Measurements from ENCODE around the gene CEP89.
"Not testable (repeated sequence)": the region's sequence is repeated elsewhere in the genome, so short reads cannot be mapped to it uniquely, and the experiment has no call there.

Gene CEP89

DNA sequence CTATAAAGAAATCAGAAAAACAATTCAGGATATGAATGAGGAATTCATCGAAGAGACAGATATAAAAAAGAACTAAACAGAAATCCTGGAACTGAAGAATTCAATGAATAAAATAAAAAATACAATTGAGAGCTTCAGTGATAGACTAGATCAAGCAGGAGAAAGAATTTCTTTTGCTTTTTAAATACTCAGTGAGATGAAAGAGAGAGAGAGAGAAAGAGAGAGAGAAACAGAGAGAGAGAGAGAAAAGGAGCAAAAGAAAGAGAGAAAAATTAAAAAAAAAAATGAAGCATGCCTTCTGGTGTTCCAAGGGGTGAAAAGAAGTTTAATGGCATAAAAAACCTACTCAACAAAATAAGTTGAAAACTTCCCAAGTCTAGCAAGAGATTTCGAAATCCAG, 80.1 kb downstream of the CEP89 start:
- no peak for DNase-seq (ENCODE audit: extremely low read depth, low read depth)
- TF ChIP-seq, protein P1, sequence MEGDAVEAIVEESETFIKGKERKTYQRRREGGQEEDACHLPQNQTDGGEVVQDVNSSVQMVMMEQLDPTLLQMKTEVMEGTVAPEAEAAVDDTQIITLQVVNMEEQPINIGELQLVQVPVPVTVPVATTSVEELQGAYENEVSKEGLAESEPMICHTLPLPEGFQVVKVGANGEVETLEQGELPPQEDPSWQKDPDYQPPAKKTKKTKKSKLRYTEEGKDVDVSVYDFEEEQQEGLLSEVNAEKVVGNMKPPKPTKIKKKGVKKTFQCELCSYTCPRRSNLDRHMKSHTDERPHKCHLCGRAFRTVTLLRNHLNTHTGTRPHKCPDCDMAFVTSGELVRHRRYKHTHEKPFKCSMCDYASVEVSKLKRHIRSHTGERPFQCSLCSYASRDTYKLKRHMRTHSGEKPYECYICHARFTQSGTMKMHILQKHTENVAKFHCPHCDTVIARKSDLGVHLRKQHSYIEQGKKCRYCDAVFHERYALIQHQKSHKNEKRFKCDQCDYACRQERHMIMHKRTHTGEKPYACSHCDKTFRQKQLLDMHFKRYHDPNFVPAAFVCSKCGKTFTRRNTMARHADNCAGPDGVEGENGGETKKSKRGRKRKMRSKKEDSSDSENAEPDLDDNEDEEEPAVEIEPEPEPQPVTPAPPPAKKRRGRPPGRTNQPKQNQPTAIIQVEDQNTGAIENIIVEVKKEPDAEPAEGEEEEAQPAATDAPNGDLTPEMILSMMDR (IDR thresholded peaks at IDR 0.05; ENCODE audit: low read depth, low read length, missing control alignments): no peak
- H3K4me3 ChIP-seq (replicated peaks; ENCODE audit: low read depth, low read length): no peak overlapping the region

DNA sequence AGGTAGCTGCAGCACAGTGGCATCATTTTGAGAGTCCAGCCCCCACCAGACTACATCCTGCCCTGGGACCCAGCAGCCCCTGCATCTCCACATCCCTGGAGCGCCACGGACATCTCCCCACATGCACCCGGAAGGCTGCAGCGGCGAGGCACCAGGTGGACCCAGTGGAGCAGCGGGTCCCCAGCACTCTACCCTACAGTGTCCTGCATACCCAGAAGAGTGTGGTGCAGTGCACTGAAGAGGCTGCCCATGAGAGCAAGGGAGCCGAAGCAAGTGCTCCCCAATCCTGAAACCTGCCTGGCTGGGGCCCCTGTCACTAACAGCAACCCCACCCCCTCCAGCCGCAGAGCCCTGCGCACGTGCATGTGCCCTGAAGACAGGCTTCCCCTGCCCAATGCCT, 80.9 kb downstream of the CEP89 start:
- TF ChIP-seq, protein P1 (IDR thresholded peaks at IDR 0.05; ENCODE audit: low read depth, low read length, missing control alignments): no peak
- DNase-seq (ENCODE audit: extremely low read depth, low read depth): no peak
- no peak overlapping the region for H3K4me3 ChIP-seq (replicated peaks; ENCODE audit: low read depth, low read length)

DNA sequence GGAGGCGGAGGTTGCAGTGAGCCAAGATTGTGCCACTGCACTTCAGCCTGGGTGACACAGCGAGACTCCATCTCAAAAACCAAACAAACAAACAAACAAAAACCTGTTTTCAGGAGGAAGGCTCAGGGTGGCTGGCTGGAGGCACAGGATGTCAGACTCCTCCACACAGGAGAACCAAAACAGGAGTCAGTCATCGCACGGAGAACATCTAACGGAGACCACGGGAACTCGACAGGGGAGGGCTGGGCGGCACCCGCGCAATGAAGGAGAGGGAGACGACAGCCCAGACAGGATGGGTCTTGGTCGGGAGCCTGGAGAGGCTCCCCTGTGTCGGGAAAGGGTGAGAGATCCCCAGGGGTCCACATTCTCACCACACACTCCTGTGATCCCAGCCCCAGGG, 81.4 kb downstream of the CEP89 start:
- no peak overlapping the region for H3K4me3 ChIP-seq (replicated peaks; ENCODE audit: low read depth, low read length)
- TF ChIP-seq, protein P1 (IDR thresholded peaks at IDR 0.05; ENCODE audit: low read depth, low read length, missing control alignments): no peak
- DNase-seq (ENCODE audit: extremely low read depth, low read depth): no peak

DNA sequence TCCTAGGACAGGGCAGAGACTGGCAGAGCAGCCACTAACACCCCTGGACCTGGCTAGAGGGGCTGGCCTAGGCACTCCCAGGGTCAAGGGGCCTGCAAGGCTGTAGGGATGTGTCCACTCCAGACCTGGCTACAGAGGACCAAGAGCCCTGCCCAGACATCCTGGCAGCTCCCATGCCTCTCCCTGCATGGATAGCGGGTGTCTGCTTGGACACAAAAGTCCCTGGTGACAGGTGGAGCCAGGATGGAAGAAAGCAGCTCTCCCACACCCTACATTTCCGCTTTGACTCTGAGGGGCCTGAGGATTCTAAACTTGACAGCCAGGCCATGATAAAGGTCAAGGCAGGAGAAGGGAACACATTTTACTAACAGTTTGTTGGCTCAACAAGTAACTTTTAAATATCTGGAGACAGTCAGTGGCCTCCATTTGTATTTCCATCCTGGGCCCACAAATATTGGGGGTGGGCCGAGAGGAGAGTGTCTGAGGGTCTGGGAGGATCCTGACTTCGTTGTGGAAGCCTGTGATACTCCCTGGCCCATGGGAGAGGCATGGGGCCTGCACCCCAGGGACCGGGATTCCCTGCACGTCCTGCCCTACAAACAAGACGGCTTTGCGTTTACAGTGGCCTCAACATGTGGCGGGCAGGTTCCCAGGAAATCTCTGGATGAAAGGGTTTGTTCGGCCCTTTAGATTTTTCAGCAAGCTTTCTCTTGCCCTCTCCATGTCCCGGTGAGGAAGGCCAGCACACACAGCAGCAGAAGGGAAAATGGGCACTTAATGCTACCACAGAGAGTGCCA, 82.4 kb downstream of the CEP89 start:
- TF ChIP-seq, protein P1 (IDR thresholded peaks at IDR 0.05; ENCODE audit: low read depth, low read length, missing control alignments): no peak

DNA sequence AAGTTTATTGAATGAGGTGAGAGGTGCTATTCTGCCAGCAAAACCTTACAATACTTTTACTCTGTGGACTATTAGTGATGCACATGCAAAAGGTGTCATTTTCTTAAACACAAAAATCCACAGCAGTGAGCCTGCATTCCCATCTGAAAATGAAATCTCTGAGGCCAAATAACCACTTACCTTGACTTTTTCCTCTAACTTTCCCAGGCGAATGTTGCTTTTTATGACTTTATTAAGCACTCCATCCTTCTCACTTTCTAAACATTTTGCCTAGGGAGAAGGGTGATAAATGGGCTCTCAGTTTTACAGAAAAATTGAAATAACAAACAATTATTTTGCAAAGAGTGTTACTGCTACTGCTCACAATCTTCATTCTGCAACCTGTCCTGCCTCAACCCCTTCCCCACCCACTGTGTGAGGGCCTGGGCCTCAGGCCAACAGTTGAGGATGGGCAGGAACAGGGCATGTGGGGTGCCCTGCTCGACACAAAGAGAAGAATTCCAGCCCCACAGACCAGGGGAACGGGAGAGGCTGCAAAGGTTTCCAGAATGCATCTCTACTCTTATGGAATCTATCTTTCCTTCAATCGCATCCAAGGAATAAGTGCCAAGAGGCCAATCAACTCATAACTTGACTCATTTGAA, 84.1 kb downstream of the CEP89 start:
- H3K4me3 ChIP-seq (replicated peaks; ENCODE audit: low read depth, low read length): no peak overlapping the region
- TF ChIP-seq, protein P1 (IDR thresholded peaks at IDR 0.05; ENCODE audit: low read depth, low read length, missing control alignments): no peak
- DNase-seq (ENCODE audit: extremely low read depth, low read depth): no peak

More for the DNA sequence above, 82.4 kb downstream of the CEP89 start:
- no peak for DNase-seq (ENCODE audit: extremely low read depth, low read depth)
- H3K4me3 ChIP-seq (replicated peaks; ENCODE audit: low read depth, low read length): no peak overlapping the region

DNA sequence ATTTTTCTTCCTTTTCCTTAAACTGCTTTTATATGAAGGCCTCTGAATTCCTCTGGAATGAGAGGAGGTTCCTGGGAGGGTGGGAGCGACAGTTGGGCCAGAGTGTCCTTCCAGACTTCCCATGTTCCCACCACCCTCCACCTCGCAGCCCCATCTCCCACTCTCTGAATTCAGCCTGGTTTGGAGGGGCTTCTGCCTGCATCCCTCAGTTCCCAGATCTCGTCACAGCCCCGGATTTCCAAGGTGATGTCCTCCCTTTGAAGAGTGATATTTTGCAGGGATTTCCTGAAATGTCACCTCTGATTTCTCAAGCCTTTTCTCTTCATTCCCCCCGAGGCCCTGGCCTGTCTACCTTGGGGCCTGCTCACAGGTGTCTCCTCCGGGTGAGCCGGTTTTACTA, 85.5 kb downstream of the CEP89 start:
- DNase-seq (ENCODE audit: extremely low read depth, low read depth): no peak
- TF ChIP-seq, protein P1 (IDR thresholded peaks at IDR 0.05; ENCODE audit: low read depth, low read length, missing control alignments): no peak
- H3K4me3 ChIP-seq (replicated peaks; ENCODE audit: low read depth, low read length): no peak overlapping the region

DNA sequence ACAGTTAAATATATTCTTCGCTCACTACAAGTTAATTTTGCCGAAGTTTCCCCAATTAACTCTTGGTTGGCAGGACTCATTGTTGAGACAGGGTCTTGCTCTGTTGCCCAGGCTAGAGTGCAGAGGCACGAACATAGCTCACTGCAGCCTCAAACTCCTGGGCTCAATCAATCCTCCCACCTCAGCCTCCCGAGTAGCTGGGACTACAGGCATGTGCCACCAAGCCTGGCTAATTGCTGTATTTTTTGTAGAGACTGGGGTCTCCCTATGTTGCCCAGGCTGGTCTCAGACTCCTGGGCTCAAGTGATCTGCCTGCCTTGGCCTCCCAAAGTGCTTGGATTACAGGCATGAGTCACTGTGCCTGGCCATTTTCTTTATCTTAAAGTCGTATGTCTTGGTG, 86.5 kb downstream of the CEP89 start:
- not testable (repeated sequence) for DNase-seq (ENCODE audit: extremely low read depth, low read depth); H3K4me3 ChIP-seq (replicated peaks; ENCODE audit: low read depth, low read length)
